Pancreas (tissue), 10 donors: ENCODE data around the gene B4GAT1. TPM values are rescaled to one million over a fixed set of nuclear protein-coding genes. Genes with fewer than 3 reads are reported as not detected.
"Not testable (repeated sequence)": the region's sequence is repeated elsewhere in the genome, so short reads cannot be mapped to it uniquely, and the experiment has no call there.

Experiments used
- ATAC-seq, 4 donors: fragments of 200-7000 bp; cut with Tn5 transposase; one replicate each; pipeline versions ENCODE4 v1.8.0 to v1.9.1; 2020; ENCODE audit warnings: mild to moderate bottlenecking in 4 of 4, moderate library complexity in 4 of 4
- DNase-seq, 6 donors: peaks; one replicate each; pipeline ENCODE4 v3.0.0-alpha.2; 2020
- FAIRE-seq: peaks from 2 replicates; lab custom pipeline; 2012; peaks lifted over from hg19 to GRCh38; lab: Jason Lieb, UNC
- H3K27ac ChIP-seq, 4 donors: fragments of 200-600 bp; sonication (generic); 1 replicate in 3 of 4; 2 replicates in 1 of 4; pipeline versions ENCODE4 v1.5.0 to v1.8.0; 2020
- H3K27me3 ChIP-seq, 4 donors: fragments of 200-600 bp; one replicate each; pipeline ENCODE4 v1.8.0; 2021
- H3K36me3 ChIP-seq, 3 donors: fragments of 200-600 bp; sonication (generic) in 1 of 3; one replicate each; pipeline versions ENCODE4 v1.5.0 to v1.8.0; 2020 to 2021
- H3K4me1 ChIP-seq, 3 donors: fragments of 200-600 bp; one replicate each; pipeline ENCODE4 v1.8.0; 2021
- H3K4me3 ChIP-seq, 4 donors: fragments of 200-600 bp; sonication (generic) in 2 of 4; one replicate each; pipeline versions ENCODE4 v1.5.0 to v1.8.0; 2020 to 2021
- H3K9me3 ChIP-seq, 4 donors: fragments of 200-600 bp; one replicate each; pipeline ENCODE4 v1.8.0; 2021
- CTCF ChIP-seq, 4 donors: fragments of 200-600 bp; sonication (generic) in 3 of 4; IDR thresholded peaks; one replicate each; pipeline versions ENCODE4 v1.5.0 to v1.8.0; 2021; ENCODE audit warnings: antibody characterized with exemption in 4 of 4
- WGBS, 2 donors: extraction: QIAGEN DNeasy Blood & Tissue Kit; methylation state at CpG; one replicate each; pipeline ENCODE4 v1.1.7; 2013; 5-methylcytosine and 5-hydroxymethylcytosine counted together
- intact Hi-C, 3 donors: fragments of 100-400 bp; cut with DNase I; formaldehyde crosslinking; loops; one replicate each; pipeline versions ENCODE4 v1.11.1 to v1.14.2; 2022
- polyA plus RNA-seq, 2 donors: library from polyadenylated mRNA; stranded (reverse); fragments of 200-250 nt; gene quantifications; one replicate each; pipeline ENCODE4 v1.2.3, GENCODE V29; 2013
- total RNA-seq, 6 donors: library from RNA; stranded (reverse); fragmentation: NEBNext Ultra II Directional in 4 of 6; extraction: Animal tissue kit (Norgen Biotek cat#: 25700) in 4 of 6; gene quantifications; one replicate each; pipeline versions ENCODE4 v1.2.1 to v1.2.4, GENCODE V29; 2021 to 2023
- donor health status: healthy with polysubstance abuse.
- donor health status: DM: no; HTN: no; CAD: no; lungs with moderate emphysema.
- donor health status: DM: no; HTN: no; CAD: no.
- donor health status: control.
- donor health status: control.
- donor health status: Bipolar disorder and iron deficiency.
- donor health status: DM: yes; HTN: yes; CAD: no.
- donor health status: DM: no; HTN: no; CAD: no.
- donor health status: DM: no; HTN: no; CAD: no.
- donor health status: DM: yes; HTN: yes; CAD: no.

Gene B4GAT1
- total and polyA plus RNA-seq, 8 donors, result 9.2 to 21.8 (median 12.0) TPM

GRCh38 chr11:66386171-66387069 is 39.0 kb upstream of the B4GAT1 start:
- H3K9me3 ChIP-seq, result no peaks in the 10 kb centered on the region
- H3K4me1 ChIP-seq, result no peaks in the 10 kb centered on the region
- peak overlapping the region in 2 of 4 donors; percentile 19 to 21 for H3K4me3 ChIP-seq
- H3K27ac ChIP-seq, result peak overlapping the region in 1 of 4 donors; percentile 62
- intact Hi-C loops, result loop anchor here in 1 of 3 donors (5.0 kb wide), 1 partner anchor 79 kb away; no protein-coding TSS in a partner anchor
- peak; percentile 71 to 94 (median 86) for DNase-seq
- WGBS, 2 donors, result 4 to 5% methylated on average over 20 of the region's 20 CpGs
- FAIRE-seq, result no peak
- no peaks in the 10 kb centered on the region for H3K36me3 ChIP-seq
- peak; percentile 86 to 96 (median 92) for TF ChIP-seq CTCF (IDR thresholded peaks at IDR 0.05)
- peak; percentile 81 to 92 (median 90) for ATAC-seq
- H3K27me3 ChIP-seq, result no peaks in the 10 kb centered on the region

- 56 to 61% methylated on average over 13 of the region's 13 CpGs for WGBS, 2 donors
- H3K4me3 ChIP-seq, H3K36me3 ChIP-seq, H3K4me1 ChIP-seq, intact Hi-C loops, FAIRE-seq, H3K27ac ChIP-seq, H3K9me3 ChIP-seq, ATAC-seq, DNase-seq, H3K27me3 ChIP-seq: not testable (repeated sequence)
Measured at GRCh38 chr11:66384316-66384715, 36.9 kb upstream of the B4GAT1 start.

- H3K4me3 ChIP-seq, H3K9me3 ChIP-seq, ATAC-seq, FAIRE-seq, H3K36me3 ChIP-seq, H3K27me3 ChIP-seq, intact Hi-C loops, H3K4me1 ChIP-seq, H3K27ac ChIP-seq: not testable (repeated sequence)
- peak in 1 of 6 donors; percentile 15 for DNase-seq
- WGBS, 2 donors, result 17 to 22% methylated on average over 7 of the region's 7 CpGs
Measured at GRCh38 chr11:66380264-66380663, 32.8 kb upstream of the B4GAT1 start.

GRCh38 chr11:66373690-66374287 is 26.4 kb upstream of the B4GAT1 start:
- H3K27ac ChIP-seq, DNase-seq, ATAC-seq, H3K36me3 ChIP-seq, H3K9me3 ChIP-seq, H3K4me3 ChIP-seq, H3K4me1 ChIP-seq, FAIRE-seq, intact Hi-C loops, H3K27me3 ChIP-seq: not testable (repeated sequence)
- 67 to 78% methylated on average over 9 of the region's 9 CpGs for WGBS, 2 donors

GRCh38 chr11:66373265-66373664 is 25.8 kb upstream of the B4GAT1 start:
- peaks cover 0 to 4% (median 0%) of the 10 kb centered on the region in 3 donors for H3K4me1 ChIP-seq
- no peaks in the 10 kb centered on the region for H3K36me3 ChIP-seq
- H3K27ac ChIP-seq, result no peak overlapping the region
- intact Hi-C loops, result no loop called here
- no peak for FAIRE-seq
- no peak for ATAC-seq
- no peak overlapping the region for H3K4me3 ChIP-seq
- H3K27me3 ChIP-seq, result no peaks in the 10 kb centered on the region
- WGBS, 2 donors, result 32 to 34% methylated on average over 5 of the region's 5 CpGs
- DNase-seq, result no peak
- no peak for TF ChIP-seq CTCF (IDR thresholded peaks at IDR 0.05)
- H3K9me3 ChIP-seq, result no peaks in the 10 kb centered on the region

GRCh38 chr11:66371627-66372415 is 24.4 kb upstream of the B4GAT1 start, which contains the start of gene SLC29A2:
TSS of gene SLC29A2 (minus strand) at chr11:66371760. CDS start at chr11:66371591, 169 bp downstream.
- Histone ChIP-seq H3K27me3 (no peaks in the 10 kb centered on the region), H3K4me3 (peak within 1 kb of the TSS; percentile 60 to 69 (median 62)), H3K9me3 (no peaks in the 10 kb centered on the region), H3K36me3 (no peaks in the 10 kb centered on the region), H3K27ac (peak within 1 kb of the TSS; percentile 77 to 94 (median 92)), H3K4me1 (peaks cover 0 to 4% (median 0%) of the 10 kb centered on the region in 3 donors)
- ATAC-seq, result peak; percentile 75 to 90 (median 84)
- 0 to 1% methylated on average over 49 to 72 of the region's 72 CpGs for WGBS, 2 donors
- intact Hi-C loops, result no loop called here
- no peak for FAIRE-seq
- peak; percentile 81 to 92 (median 86) for DNase-seq
- TF ChIP-seq CTCF (IDR thresholded peaks at IDR 0.05), result no peak
